HG02852 (cell line): ENCODE measurements around the gene GGT7.
"Not testable (repeated sequence)": the region's sequence is repeated elsewhere in the genome, so short reads cannot be mapped to it uniquely, and the experiment has no call there.

ENCODE experiments used
- ATAC-seq: cut with Tn5 transposase; IDR thresholded peaks from one replicate; pipeline ENCODE4 v1.9.1; 2021; ENCODE audit warnings: mild to moderate bottlenecking, moderate library complexity; ENCODE audit not compliant: unreplicated experiment

GGT7 gene

GRCh38 chr20:34872622-34873224 is at the start of gene GGT7:
Gene GGT7 (minus strand): TSS chr20:34872856. CDS start chr20:34872815, 41 bp downstream.
- peak; percentile 45 for ATAC-seq

- no peak for ATAC-seq
Observed at GRCh38 chr20:34921436-34921835, 48.8 kb upstream of the GGT7 start.

- ATAC-seq, result no peak
Observed at GRCh38 chr20:34920055-34920454, 47.4 kb upstream of the GGT7 start.

GRCh38 chr20:34916774-34917354 is 44.2 kb upstream of the GGT7 start:
- ATAC-seq, result no peak

- ATAC-seq, result no peak
Observed at GRCh38 chr20:34915749-34916455, 43.2 kb upstream of the GGT7 start.

GRCh38 chr20:34915131-34915530 is 42.5 kb upstream of the GGT7 start:
- ATAC-seq, result no peak

- no peak for ATAC-seq
Observed at GRCh38 chr20:34907616-34908469, 35.2 kb upstream of the GGT7 start.

- ATAC-seq, result no peak
Observed at GRCh38 chr20:34904202-34904621, 31.6 kb upstream of the GGT7 start.

GRCh38 chr20:34898731-34899130 is 26.1 kb upstream of the GGT7 start:
- not testable (repeated sequence) for ATAC-seq

- ATAC-seq, result not testable (repeated sequence)
Observed at GRCh38 chr20:34898129-34898528, 25.5 kb upstream of the GGT7 start.

GRCh38 chr20:34896086-34896621 is 23.5 kb upstream of the GGT7 start:
- no peak for ATAC-seq

GRCh38 chr20:34895465-34895864 is 22.8 kb upstream of the GGT7 start:
- ATAC-seq, result no peak

GRCh38 chr20:34894723-34895122 is 22.1 kb upstream of the GGT7 start:
- ATAC-seq, result no peak

- ATAC-seq, result no peak
Observed at GRCh38 chr20:34892671-34893070, 20.0 kb upstream of the GGT7 start.

- no peak for ATAC-seq
Observed at GRCh38 chr20:34891166-34892062, 18.8 kb upstream of the GGT7 start.

- no peak for ATAC-seq
Observed at GRCh38 chr20:34888468-34888867, 15.8 kb upstream of the GGT7 start.

- ATAC-seq, result no peak
Observed at GRCh38 chr20:34887023-34887422, 14.4 kb upstream of the GGT7 start.

- ATAC-seq, result no peak
Observed at GRCh38 chr20:34886122-34886521, 13.5 kb upstream of the GGT7 start.

GRCh38 chr20:34884260-34884659 is 11.6 kb upstream of the GGT7 start:
- no peak for ATAC-seq

GRCh38 chr20:34883809-34884208 is 11.2 kb upstream of the GGT7 start:
- no peak for ATAC-seq
